GM18508 (cell line): ENCODE data around the gene HPGD.

ENCODE experiments used
- ATAC-seq: cut with Tn5 transposase; IDR thresholded peaks from one replicate; pipeline ENCODE4 v1.9.1; 2021; ENCODE audit warnings: moderate number of reproducible peaks; ENCODE audit not compliant: insufficient read depth, unreplicated experiment

The HPGD gene

GRCh38 chr4:174483792-174484191, 38.5 kb downstream of the HPGD start:
- ATAC-seq: no peak

- no peak for ATAC-seq
Observed at GRCh38 chr4:174479140-174479539, 43.1 kb downstream of the HPGD start.

GRCh38 chr4:174475528-174475927, 46.8 kb downstream of the HPGD start:
- ATAC-seq: no peak

GRCh38 chr4:174474457-174475075, 47.7 kb downstream of the HPGD start:
- no peak for ATAC-seq

- ATAC-seq: no peak
Observed at GRCh38 chr4:174467107-174467506, 55.2 kb downstream of the HPGD start.

- no peak for ATAC-seq
Observed at GRCh38 chr4:174464949-174465348, 57.3 kb downstream of the HPGD start.

- ATAC-seq: no peak
Observed at GRCh38 chr4:174461466-174462106, 60.7 kb downstream of the HPGD start.

- no peak for ATAC-seq
Observed at GRCh38 chr4:174460684-174461083, 61.6 kb downstream of the HPGD start.

- no peak for ATAC-seq
Observed at GRCh38 chr4:174457468-174457867, 64.8 kb downstream of the HPGD start.

- no peak for ATAC-seq
Observed at GRCh38 chr4:174454815-174455473, 67.3 kb downstream of the HPGD start.

- ATAC-seq: no peak
Observed at GRCh38 chr4:174451718-174452296, 70.5 kb downstream of the HPGD start.

GRCh38 chr4:174450786-174451125, 71.5 kb downstream of the HPGD start:
- no peak for ATAC-seq

- ATAC-seq: no peak
Observed at GRCh38 chr4:174449944-174450785, 72.1 kb downstream of the HPGD start.

- ATAC-seq: no peak
Observed at GRCh38 chr4:174449152-174449551, 73.1 kb downstream of the HPGD start.

- no peak for ATAC-seq
Observed at GRCh38 chr4:174444390-174444789, 77.9 kb downstream of the HPGD start.
